Spleen (tissue), 7 donors: ENCODE results near the gene ITGB5.

Experiments used
- CTCF ChIP-seq, 11 experiments: fragments of 200-600 bp in 7 of 11; fragments of 450-650 bp in 4 of 11; sonication (generic) in 4 of 11; IDR thresholded peaks in 8 of 11; conservative IDR thresholded peaks in 3 of 11; 1 replicate in 7 of 11; 2 replicates in 4 of 11; pipeline versions ENCODE4 v1.4.0 to v1.8.0; 2016 to 2021; ENCODE audit warnings: antibody characterized with exemption in 11 of 11, inconsistent platforms in 4 of 11, mild to moderate bottlenecking in 1 of 11
- POLR2A ChIP-seq, 3 donors: fragments of 450-650 bp; IDR thresholded peaks; one replicate each; pipeline ENCODE4 v1.5.1; 2017; ENCODE audit warnings: antibody characterized with exemption in 3 of 3, mild to moderate bottlenecking in 1 of 3
- donor health status: DM: no; HTN: no; CAD: no; lungs with moderate emphysema.
- donor health status: DM: no; HTN: no; CAD: no.
- donor health status: DM: no; HTN: no; CAD: no.

- no peak for TF ChIP-seq CTCF (IDR thresholded peaks at IDR 0.05 in 8 of 11, conservative IDR thresholded peaks at IDR 0.05 in 3 of 11)
- no peak for TF ChIP-seq POLR2A (IDR thresholded peaks at IDR 0.05)
Observed at GRCh38 chr3:124802702-124803101, 84.5 kb downstream of the ITGB5 start.
